Measurements from ENCODE around the gene PLCG1. TPM values are rescaled to one million over a fixed set of nuclear protein-coding genes. Genes with fewer than 3 reads are reported as not detected.

The PLCG1 gene
- total RNA-seq, 1 experiment from 2014 or later: 63.2 TPM

GRCh38 chr20:41142245-41142644 is 4.9 kb downstream of the PLCG1 start:
- no peak for DNase-seq (ENCODE audit: low spot score)

- no peak for DNase-seq (ENCODE audit: low spot score)
These were observed 5.6 kb downstream of the PLCG1 start for GRCh38 chr20:41142919-41143318.

GRCh38 chr20:41143354-41143753 is 6.0 kb downstream of the PLCG1 start:
- DNase-seq (ENCODE audit: low spot score): no peak

GRCh38 chr20:41145317-41145716 is 8.0 kb downstream of the PLCG1 start:
- no peak for DNase-seq (ENCODE audit: low spot score)

- no peak for DNase-seq (ENCODE audit: low spot score)
These were observed 8.7 kb downstream of the PLCG1 start for GRCh38 chr20:41145821-41146620.

GRCh38 chr20:41147767-41148191 is 10.4 kb downstream of the PLCG1 start:
- no peak for DNase-seq (ENCODE audit: low spot score)

- DNase-seq (ENCODE audit: low spot score): no peak
These were observed 11.6 kb downstream of the PLCG1 start for GRCh38 chr20:41148942-41149341.

- no peak for DNase-seq (ENCODE audit: low spot score)
These were observed 13.3 kb downstream of the PLCG1 start for GRCh38 chr20:41150664-41151063.

- DNase-seq (ENCODE audit: low spot score): no peak
These were observed 14.0 kb downstream of the PLCG1 start for GRCh38 chr20:41151134-41151869.

GRCh38 chr20:41152108-41152757 is 14.9 kb downstream of the PLCG1 start:
- DNase-seq (ENCODE audit: low spot score): no peak

GRCh38 chr20:41154436-41155176 is 17.3 kb downstream of the PLCG1 start:
- DNase-seq (ENCODE audit: low spot score): no peak

GRCh38 chr20:41155261-41155660 is 17.9 kb downstream of the PLCG1 start:
- no peak for DNase-seq (ENCODE audit: low spot score)

GRCh38 chr20:41158082-41158625 is 20.8 kb downstream of the PLCG1 start:
- no peak for DNase-seq (ENCODE audit: low spot score)

GRCh38 chr20:41159547-41159946 is 22.2 kb downstream of the PLCG1 start:
- DNase-seq (ENCODE audit: low spot score): no peak

GRCh38 chr20:41160686-41161085 is 23.3 kb downstream of the PLCG1 start:
- no peak for DNase-seq (ENCODE audit: low spot score)

- DNase-seq (ENCODE audit: low spot score): no peak
These were observed 24.5 kb downstream of the PLCG1 start for GRCh38 chr20:41161886-41162285.

GRCh38 chr20:41162396-41162795 is 25.1 kb downstream of the PLCG1 start:
- DNase-seq (ENCODE audit: low spot score): no peak

GRCh38 chr20:41163821-41164220 is 26.5 kb downstream of the PLCG1 start:
- no peak for DNase-seq (ENCODE audit: low spot score)

- DNase-seq (ENCODE audit: low spot score): no peak
These were observed 27.9 kb downstream of the PLCG1 start for GRCh38 chr20:41165001-41165882.

All from HT-29 (cell line).